GM18907 (cell line): ENCODE measurements around the gene STK16.

ENCODE experiments used
- ATAC-seq: cut with Tn5 transposase; IDR thresholded peaks from one replicate; pipeline ENCODE4 v1.9.1; 2021; ENCODE audit warnings: mild to moderate bottlenecking, moderate library complexity; ENCODE audit not compliant: unreplicated experiment

STK16 gene

GRCh38 chr2:219213486-219214071 is 31.7 kb upstream of the STK16 start:
- ATAC-seq = no peak

DNA sequence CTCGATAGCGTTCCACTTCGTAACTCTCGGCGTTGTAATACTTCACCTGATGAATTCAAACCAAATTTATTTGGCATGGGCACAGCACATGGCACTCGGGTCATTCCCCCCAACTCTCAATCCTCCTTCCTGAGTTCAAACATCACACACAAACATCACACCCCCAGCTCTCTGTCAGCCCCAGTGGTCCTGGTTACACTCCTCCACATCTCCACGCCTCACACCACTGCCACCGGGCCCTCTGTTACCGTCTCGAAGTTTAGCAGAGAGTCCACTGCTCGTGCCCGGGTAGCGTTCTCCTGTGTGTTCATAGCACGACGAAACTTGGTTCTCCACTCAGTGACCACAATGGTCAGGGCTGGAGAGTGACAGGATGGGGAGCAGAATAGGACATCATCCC is 31.1 kb upstream of the STK16 start:
- ATAC-seq = no peak

DNA sequence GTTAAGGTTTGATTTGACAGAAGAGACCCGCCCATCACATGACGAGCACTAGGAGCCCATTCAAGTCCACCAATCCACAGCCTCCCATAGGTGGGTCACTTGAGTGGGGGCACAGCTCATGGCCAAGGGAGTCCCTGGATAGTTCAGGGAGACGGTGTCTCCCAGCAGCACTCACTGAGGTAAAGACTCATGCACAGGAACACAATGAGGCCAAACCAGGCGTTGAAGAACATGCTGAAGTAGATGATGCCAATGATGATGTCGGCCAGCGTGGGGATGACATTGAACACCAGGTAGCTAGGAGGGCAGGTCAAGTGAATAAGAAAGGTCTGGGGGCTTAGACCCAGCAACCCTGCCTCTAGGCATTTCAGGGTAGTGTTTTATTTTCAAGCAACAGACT is 30.5 kb upstream of the STK16 start:
- ATAC-seq = no peak

GRCh38 chr2:219215871-219216534 is 29.3 kb upstream of the STK16 start:
- no peak for ATAC-seq

GRCh38 chr2:219216535-219216915 is 28.8 kb upstream of the STK16 start:
- no peak for ATAC-seq

DNA sequence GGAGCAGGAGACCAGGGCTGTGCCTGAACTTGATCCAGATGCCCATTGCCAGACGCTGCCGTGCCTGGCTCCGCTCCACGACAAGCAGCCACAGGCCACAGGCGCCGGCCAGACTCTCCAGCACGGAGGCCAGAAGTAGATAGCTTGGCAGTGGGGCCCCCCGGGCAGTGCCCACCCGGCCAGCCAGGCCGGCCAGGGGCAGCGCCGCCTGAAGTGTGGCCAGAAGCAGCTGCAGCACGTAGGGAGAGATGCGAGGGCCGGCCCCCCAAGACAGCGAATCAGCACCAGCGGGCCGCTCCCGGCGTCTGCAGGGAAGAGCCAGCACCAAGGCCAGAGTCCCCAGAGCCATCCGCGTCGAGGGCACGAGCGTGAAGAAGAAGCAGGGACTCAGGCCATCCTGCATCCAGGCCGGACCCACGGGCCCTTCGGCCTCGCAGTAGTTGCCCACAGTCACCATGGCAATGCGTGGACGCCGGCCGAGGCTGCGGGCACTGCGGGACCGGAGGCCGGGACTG is 27.0 kb upstream of the STK16 start:
- peak; percentile 22 for ATAC-seq

DNA sequence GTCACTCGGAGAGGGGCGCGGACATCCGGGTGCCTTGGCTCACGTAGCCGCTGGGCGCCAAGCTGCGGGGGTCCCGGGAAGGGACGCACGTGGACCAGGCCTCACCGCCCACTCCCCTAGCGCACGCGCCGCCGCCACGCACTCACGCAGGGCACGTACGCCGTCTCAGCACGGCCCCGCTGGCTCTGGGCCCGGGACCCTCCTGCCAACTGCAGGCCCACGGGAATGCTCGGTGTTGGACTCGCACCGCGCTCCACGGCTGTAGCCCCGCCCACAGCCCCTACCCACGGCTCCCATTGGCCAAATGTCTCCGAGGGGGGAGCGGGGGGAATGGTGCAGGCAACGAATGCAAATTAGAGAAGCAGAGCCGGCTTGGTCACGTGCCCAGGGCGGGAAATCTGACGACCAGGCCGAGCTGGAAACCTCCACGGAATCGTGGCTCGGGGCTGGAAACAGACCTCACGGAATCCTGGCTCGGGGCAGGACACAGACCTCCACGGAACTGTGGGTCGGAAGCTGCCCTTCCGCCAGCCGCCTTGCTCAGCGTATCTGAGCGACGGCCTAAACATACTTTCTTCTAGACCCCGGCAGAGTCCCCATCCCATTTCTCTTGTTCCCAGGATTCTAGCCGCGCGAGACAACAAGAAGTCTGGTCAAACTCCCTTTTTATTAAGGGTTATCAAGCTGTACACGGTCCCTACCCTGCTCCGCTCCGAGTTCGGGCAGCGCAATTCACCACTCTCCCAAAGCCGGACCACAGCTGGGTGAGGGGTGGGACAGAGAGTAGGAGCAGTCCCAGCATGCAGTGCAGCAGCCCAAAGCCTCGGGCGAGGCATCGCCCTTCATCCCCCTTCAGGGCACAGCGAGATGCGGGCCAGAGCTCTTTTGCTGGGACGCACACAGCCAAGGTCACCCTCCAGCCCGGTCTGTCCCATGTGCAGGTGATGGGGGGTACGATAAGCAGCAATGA is 26.3 kb upstream of the STK16 start, which contains the start of gene ABCB6:
Gene ABCB6, minus strand, starts transcription at position 227 of the 970 bp plus-strand sequence. CDS start 285 bp downstream, outside the sequence.
- peak; percentile 76 for ATAC-seq

- no peak for ATAC-seq
Measured at GRCh38 chr2:219219784-219220532, 25.3 kb upstream of the STK16 start.

DNA sequence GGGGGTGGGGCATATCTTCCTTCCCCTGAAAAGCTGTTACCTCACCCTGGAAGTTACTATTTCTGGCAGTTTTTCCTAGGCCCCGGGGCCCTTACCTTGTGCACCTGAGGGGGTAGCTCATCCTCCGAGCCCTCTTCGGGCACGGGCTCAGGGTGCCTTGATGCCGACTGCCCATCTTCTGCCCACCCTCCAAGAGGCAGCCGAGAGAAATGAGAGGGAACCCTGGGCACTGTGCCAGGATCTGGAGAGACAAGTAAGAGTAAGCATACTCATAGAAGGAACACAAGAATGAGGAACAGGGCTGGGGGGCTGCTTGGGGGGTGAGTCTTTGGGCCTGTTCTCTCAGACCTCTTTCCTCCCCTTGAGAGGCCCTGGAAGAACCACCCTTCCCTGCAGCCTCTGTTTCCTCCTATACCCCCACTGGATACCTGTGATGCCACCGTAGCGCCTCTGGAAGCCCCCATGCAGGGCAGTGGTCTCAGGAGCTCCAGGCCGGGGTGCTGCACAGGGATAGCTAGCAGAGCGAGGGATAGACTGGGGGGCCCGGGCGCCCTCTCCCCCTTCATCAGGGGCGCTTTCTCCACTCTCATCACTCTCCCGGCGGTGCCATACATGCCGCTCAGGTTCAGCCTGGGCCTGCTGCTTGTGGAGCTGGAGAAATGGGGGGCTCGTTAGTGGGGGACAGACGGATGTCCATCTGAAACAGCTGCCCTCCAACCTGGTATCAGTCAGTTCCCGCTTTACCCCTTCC is 24.5 kb upstream of the STK16 start:
- no peak for ATAC-seq

- ATAC-seq = no peak
Measured at GRCh38 chr2:219221957-219222518, 23.2 kb upstream of the STK16 start.

GRCh38 chr2:219223831-219224610 is 21.3 kb upstream of the STK16 start:
- no peak for ATAC-seq

GRCh38 chr2:219225350-219225749 is 19.9 kb upstream of the STK16 start:
- no peak for ATAC-seq

GRCh38 chr2:219228041-219228910 is 17.0 kb upstream of the STK16 start:
- no peak for ATAC-seq

- no peak for ATAC-seq
Measured at GRCh38 chr2:219228911-219229304, 16.4 kb upstream of the STK16 start.

DNA sequence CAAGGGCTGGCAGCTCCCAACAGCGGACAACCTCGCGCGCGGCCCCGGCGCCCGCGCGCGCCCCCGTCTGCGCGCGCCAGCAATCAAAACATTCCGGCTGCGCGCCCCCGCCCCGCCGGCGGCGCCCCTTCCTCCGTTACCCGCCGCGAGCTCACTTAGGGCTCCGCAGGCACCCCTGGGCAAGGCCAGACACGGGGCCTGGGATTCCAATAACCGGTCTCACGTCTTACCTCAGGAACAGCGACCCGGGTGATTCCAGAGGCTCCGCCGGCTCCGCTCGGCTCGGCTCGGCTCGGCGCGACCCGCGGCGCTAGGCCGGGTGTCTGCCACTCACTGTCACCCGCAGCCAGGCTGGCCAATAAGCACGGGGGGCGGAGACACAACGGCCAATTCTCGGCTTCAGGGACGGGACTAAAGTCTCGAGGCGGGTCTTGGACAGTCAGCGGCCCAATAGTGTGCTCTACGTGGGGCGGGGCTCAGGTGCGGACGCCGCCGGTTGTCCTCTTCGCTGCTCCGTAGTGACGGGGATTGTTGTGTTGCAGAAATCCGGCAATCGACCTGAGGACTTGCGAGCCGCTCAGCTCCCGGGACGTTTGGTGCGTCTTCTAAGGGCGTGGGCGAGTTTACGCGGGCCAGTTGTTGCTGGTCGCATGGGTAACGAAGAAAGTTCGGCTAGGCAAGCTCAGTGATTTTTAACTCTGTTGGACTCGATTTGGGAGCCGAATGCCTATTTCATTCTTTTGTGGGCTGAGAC is 15.8 kb upstream of the STK16 start, which contains the start of the genes ANKZF1 and ATG9A:
Gene ANKZF1, plus strand, starts transcription at position 502 of the 754 bp plus-strand sequence. CDS start 452 bp downstream, outside the sequence.
Gene ATG9A, minus strand, starts transcription at position 332 of the 754 bp plus-strand sequence. CDS start 1,612 bp downstream, outside the sequence.
- peak; percentile 94 for ATAC-seq

GRCh38 chr2:219230059-219230540 is 15.2 kb upstream of the STK16 start:
- ATAC-seq = peak; percentile 28

- ATAC-seq = no peak
Measured at GRCh38 chr2:219234331-219234730, 10.9 kb upstream of the STK16 start.
